ENCODE measurements around the gene SUN1.

GRCh38 chr7:903921-904755, 71.9 kb downstream of the SUN1 start:
- TF ChIP-seq CTCF (IDR thresholded peaks at IDR 0.05; ENCODE audit: low read depth, low read length) = no peak
- TF ChIP-seq POLR2A (IDR thresholded peaks at IDR 0.05; ENCODE audit: extremely low read depth, insufficient read length) = no peak
- TF ChIP-seq MAX (IDR thresholded peaks at IDR 0.05; ENCODE audit: low read depth, low read length) = no peak

All from NB4 (cell line).